A172 (cell line): Measurements from ENCODE around the gene ACTL10. TPM values are rescaled to one million over a fixed set of nuclear protein-coding genes. Genes with fewer than 3 reads are reported as not detected.

Experiments
- DNase-seq: peaks from one replicate; pipeline ENCODE4 v3.0.0-alpha.2; 2015; ENCODE audit warnings: low spot score
- total RNA-seq: library from RNA; depleted of rRNA; stranded (reverse); fragments of >200 nt; shearing (Covaris generic); gene quantifications from 2 replicates; pipeline ENCODE4 v1.2.3, GENCODE V29; 2014

ACTL10 gene
- total RNA-seq, 1 experiment from 2014 or later = not detected

GRCh38 chr20:33663161-33664084 is 3.3 kb upstream of the ACTL10 start:
- DNase-seq = peak; percentile 75

- DNase-seq = no peak
Measured at GRCh38 chr20:33664085-33664761, 2.5 kb upstream of the ACTL10 start.

GRCh38 chr20:33664762-33665144 is 2.0 kb upstream of the ACTL10 start:
- no peak for DNase-seq

- DNase-seq = no peak
Measured at GRCh38 chr20:33667245-33667675, 517 bp downstream of the ACTL10 start.

- no peak for DNase-seq
Measured at GRCh38 chr20:33667676-33668465, 1.1 kb downstream of the ACTL10 start.

GRCh38 chr20:33668466-33669155 is 1.9 kb downstream of the ACTL10 start:
- DNase-seq = no peak

GRCh38 chr20:33669224-33669623 is 2.5 kb downstream of the ACTL10 start:
- no peak for DNase-seq

GRCh38 chr20:33669873-33670640 is 3.3 kb downstream of the ACTL10 start:
- DNase-seq = no peak

- DNase-seq = no peak
Measured at GRCh38 chr20:33670715-33671499, 4.2 kb downstream of the ACTL10 start.

- no peak for DNase-seq
Measured at GRCh38 chr20:33671573-33672288, 5.0 kb downstream of the ACTL10 start.

GRCh38 chr20:33672426-33673113 is 5.8 kb downstream of the ACTL10 start:
- DNase-seq = no peak

GRCh38 chr20:33673114-33673409 is 6.3 kb downstream of the ACTL10 start:
- DNase-seq = no peak

GRCh38 chr20:33673410-33674293 is 6.9 kb downstream of the ACTL10 start:
- peak; percentile 55 for DNase-seq

GRCh38 chr20:33674294-33675135 is 7.8 kb downstream of the ACTL10 start, which contains the start of gene NECAB3:
Gene NECAB3, minus strand, starts transcription at chr20:33674428. Its CDS starts 76 bp downstream, at chr20:33674352.
- DNase-seq = peak; percentile 52

- DNase-seq = no peak
Measured at GRCh38 chr20:33675136-33675959, 8.6 kb downstream of the ACTL10 start.

- no peak for DNase-seq
Measured at GRCh38 chr20:33676121-33676520, 9.4 kb downstream of the ACTL10 start.
